OCI-LY7 (cell line): ENCODE results near the gene ACADSB. TPM values are rescaled to one million over a fixed set of nuclear protein-coding genes. Genes with fewer than 3 reads are reported as not detected.

Experiments
- BruUV-seq: library from RNA; stranded (reverse); fragments of 400-500 nt; replicated peaks from 2 replicates; lab custom pipeline; 2021; lab: Mats Ljungman, UMichigan
- CTCF ChIA-PET: fragments of 300-600 bp; sonication (Branson Sonifier 250); formaldehyde crosslinking; loops from one replicate; lab custom pipeline; 2022; ENCODE audit warnings: antibody characterized with exemption; ENCODE audit not compliant: unreplicated experiment; lab: Charles Lee
- POLR2A ChIA-PET: fragments of 300-600 bp; sonication (Branson Sonifier 250); formaldehyde crosslinking; loops from one replicate; lab custom pipeline; 2022; ENCODE audit warnings: antibody characterized with exemption; lab: Charles Lee
- DNase-seq: peaks from one replicate; pipeline ENCODE4 v3.0.0-alpha.2; 2015; ENCODE audit warnings: low spot score
- H2AFZ ChIP-seq: fragments of 200-600 bp; sonication (generic), shearing (Covaris generic); 2 replicates; pipeline ENCODE4 v1.6.1; 2014; ENCODE audit warnings: mild to moderate bottlenecking, antibody characterized with exemption, low read length, moderate library complexity
- H3K27ac ChIP-seq: fragments of 200-600 bp; sonication (generic); 2 replicates; pipeline ENCODE4 v1.5.1; 2014; ENCODE audit warnings: mixed run types, low read depth, mild to moderate bottlenecking, moderate library complexity, low read length, inconsistent platforms; ENCODE audit not compliant: poor library complexity, severe bottlenecking
- H3K36me3 ChIP-seq: fragments of 200-600 bp; sonication (generic); 2 replicates; pipeline ENCODE4 v1.6.1; 2014; ENCODE audit warnings: mild to moderate bottlenecking, antibody characterized with exemption, low read length, moderate library complexity, mixed read lengths; ENCODE audit not compliant: insufficient read depth
- H3K4me1 ChIP-seq: fragments of 200-600 bp; sonication (generic); 2 replicates; pipeline ENCODE4 v1.5.1; 2014; ENCODE audit warnings: mild to moderate bottlenecking, low read length; ENCODE audit not compliant: insufficient read depth, poor library complexity, severe bottlenecking
- H3K4me2 ChIP-seq: fragments of 200-600 bp; sonication (generic); 2 replicates; pipeline ENCODE4 v1.6.1; 2014; ENCODE audit warnings: mild to moderate bottlenecking, low read length
- H3K4me3 ChIP-seq: fragments of 200-600 bp; sonication (generic); 2 replicates; pipeline ENCODE4 v1.5.1; 2014; ENCODE audit warnings: mild to moderate bottlenecking, low read depth, low read length; ENCODE audit not compliant: poor library complexity, severe bottlenecking
- H3K79me2 ChIP-seq: fragments of 200-600 bp; sonication (generic); 2 replicates; pipeline ENCODE4 v1.6.1; 2016; ENCODE audit warnings: low read depth, mild to moderate bottlenecking, low read length, moderate library complexity, mixed read lengths; ENCODE audit not compliant: insufficient read depth
- H3K9me2 ChIP-seq: fragments of 200-600 bp; sonication (generic); 2 replicates; pipeline ENCODE4 v1.6.1; 2016; ENCODE audit warnings: mild to moderate bottlenecking, low read length, mixed read lengths; ENCODE audit not compliant: insufficient read depth
- H3K9me3 ChIP-seq: fragments of 200-600 bp; sonication (generic); 2 replicates; pipeline ENCODE4 v1.6.1; 2014; ENCODE audit warnings: mild to moderate bottlenecking, mixed run types, low read length, mixed read lengths
- H4K20me1 ChIP-seq: fragments of 200-600 bp; sonication (generic); 2 replicates; pipeline ENCODE4 v1.6.1; 2014; ENCODE audit warnings: mild to moderate bottlenecking, antibody characterized with exemption, low read length, moderate library complexity, mixed read lengths; ENCODE audit not compliant: insufficient read depth
- CTCF ChIP-seq: fragments of 200-600 bp; sonication (generic); conservative IDR thresholded peaks from 2 replicates; pipeline ENCODE4 v1.5.1; 2014; ENCODE audit warnings: mild to moderate bottlenecking, antibody characterized with exemption, low read length, moderate library complexity, mixed read lengths
- EZH2phosphoT487 ChIP-seq: fragments of 200-600 bp; sonication (generic); IDR thresholded peaks from 2 replicates; pipeline ENCODE4 v1.6.1; 2018; ENCODE audit warnings: low read depth, borderline replicate concordance, mild to moderate bottlenecking, mixed run types, antibody characterized with exemption, low read length, moderate library complexity, mixed read lengths
- intact Hi-C: fragments of 100-400 bp; cut with micrococcal nuclease; formaldehyde crosslinking; loops from one replicate; pipeline ENCODE4 v1.10.0; 2022; ENCODE audit not compliant: unreplicated experiment
- total RNA-seq, 2 experiments: library from RNA; depleted of rRNA in 1 of 2; stranded (reverse); fragments of >200 nt in 1 of 2; shearing (Covaris generic) in 1 of 2; gene quantifications; 2 replicates each; pipeline ENCODE4 v1.2.3, GENCODE V29; 2014 to 2022

ACADSB gene
- total RNA-seq, 2 experiments from 2014 or later = 3.7 to 14.7 TPM

- H3K36me3 ChIP-seq = no peaks in the 10 kb centered on the region
- DNase-seq = no peak
- intact Hi-C loops = no loop called here
- no TSS peak for BruUV-seq
- no peaks in the 10 kb centered on the region for H3K4me1 ChIP-seq
- ChIA-PET POLR2A (no interaction called here), CTCF (interaction anchor here (0.6 kb wide), 1 partner anchor 370 kb away, joined by 3 read pairs; no protein-coding TSS in a partner anchor)
- no peak overlapping the region for H3K27ac ChIP-seq
- no peak overlapping the region for H3K4me2 ChIP-seq
- no peaks in the 10 kb centered on the region for H3K9me3 ChIP-seq
- H2AFZ ChIP-seq = no peak overlapping the region
- H3K9me2 ChIP-seq = no peaks in the 10 kb centered on the region
- H3K4me3 ChIP-seq = no peak overlapping the region
- TF ChIP-seq EZH2phosphoT487 (no peak), CTCF (no peak)
- no peaks in the 10 kb centered on the region for H4K20me1 ChIP-seq
- H3K79me2 ChIP-seq = no peaks in the 10 kb centered on the region
These were observed 84.7 kb downstream of the ACADSB start for GRCh38 chr10:123093489-123093888.

GRCh38 chr10:123096452-123096851 is 87.6 kb downstream of the ACADSB start:
- no peaks in the 10 kb centered on the region for H3K9me2 ChIP-seq
- ChIA-PET POLR2A (no interaction called here), CTCF (no interaction called here)
- no peak for DNase-seq
- no TSS peak for BruUV-seq
- H3K36me3 ChIP-seq = no peaks in the 10 kb centered on the region
- no peaks in the 10 kb centered on the region for H3K4me1 ChIP-seq
- intact Hi-C loops = no loop called here
- H2AFZ ChIP-seq = no peak overlapping the region
- no peaks in the 10 kb centered on the region for H3K79me2 ChIP-seq
- H3K9me3 ChIP-seq = no peaks in the 10 kb centered on the region
- no peak overlapping the region for H3K4me3 ChIP-seq
- TF ChIP-seq CTCF (no peak), EZH2phosphoT487 (no peak)
- no peaks in the 10 kb centered on the region for H4K20me1 ChIP-seq
- H3K4me2 ChIP-seq = no peak overlapping the region
- H3K27ac ChIP-seq = no peak overlapping the region

- Histone ChIP-seq H4K20me1 (no peaks in the 10 kb centered on the region), H3K36me3 (no peaks in the 10 kb centered on the region), H3K9me3 (no peaks in the 10 kb centered on the region), H3K9me2 (no peaks in the 10 kb centered on the region), H3K4me2 (no peak overlapping the region), H3K79me2 (no peaks in the 10 kb centered on the region), H2AFZ (no peak overlapping the region), H3K4me1 (no peaks in the 10 kb centered on the region), H3K27ac (no peak overlapping the region), H3K4me3 (no peak overlapping the region)
- ChIA-PET POLR2A (no interaction called here), CTCF (no interaction called here)
- intact Hi-C loops = no loop called here
- no TSS peak for BruUV-seq
- TF ChIP-seq CTCF (no peak), EZH2phosphoT487 (no peak)
- DNase-seq = no peak
These were observed 88.2 kb downstream of the ACADSB start for GRCh38 chr10:123097039-123097438.
